ENCODE measurements around the gene PJA1.

The PJA1 gene

GRCh38 chrX:69170319-69170718 is 5.1 kb upstream of the PJA1 start:
- no peak for DNase-seq

DNA sequence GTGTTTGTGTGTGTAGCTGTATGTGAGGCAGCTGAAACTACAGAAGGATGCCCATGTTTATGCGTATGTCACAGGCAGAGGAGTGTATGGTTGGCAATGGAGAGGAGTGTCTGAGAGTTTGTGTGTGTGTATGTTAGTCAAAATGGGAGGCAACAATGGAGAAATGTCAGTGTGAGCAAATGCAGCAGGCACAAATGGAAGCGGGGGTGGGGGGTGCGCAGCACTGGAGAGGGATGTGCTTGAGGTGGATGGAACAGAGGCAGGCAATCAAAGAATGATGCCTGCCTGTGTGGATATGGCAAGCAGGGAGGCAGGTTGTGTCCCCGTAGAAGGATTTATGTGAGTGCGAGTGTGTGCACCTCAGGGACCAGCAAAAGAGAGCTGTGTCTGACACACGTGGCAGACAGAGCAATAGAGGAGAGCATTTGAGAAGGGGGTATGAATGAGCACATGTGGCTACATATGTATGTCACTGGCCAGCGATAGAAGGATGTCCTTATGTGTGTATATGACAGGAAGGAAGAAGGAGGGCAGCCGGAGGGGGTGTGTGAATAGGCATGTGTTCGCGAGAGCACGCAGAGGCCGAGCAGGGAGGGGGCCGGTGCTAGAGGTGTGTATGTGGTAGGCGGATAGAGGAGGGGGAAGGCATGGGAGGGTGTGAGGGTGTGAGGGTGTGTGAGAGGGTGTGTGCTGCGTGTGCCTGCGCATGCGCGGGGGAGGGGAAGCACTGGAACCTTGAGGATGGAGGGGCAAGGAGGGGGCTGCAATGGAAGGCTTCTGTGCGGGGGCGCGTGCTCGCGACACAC is 1.1 kb downstream of the PJA1 start:
- DNase-seq = peak; percentile 67

DNA sequence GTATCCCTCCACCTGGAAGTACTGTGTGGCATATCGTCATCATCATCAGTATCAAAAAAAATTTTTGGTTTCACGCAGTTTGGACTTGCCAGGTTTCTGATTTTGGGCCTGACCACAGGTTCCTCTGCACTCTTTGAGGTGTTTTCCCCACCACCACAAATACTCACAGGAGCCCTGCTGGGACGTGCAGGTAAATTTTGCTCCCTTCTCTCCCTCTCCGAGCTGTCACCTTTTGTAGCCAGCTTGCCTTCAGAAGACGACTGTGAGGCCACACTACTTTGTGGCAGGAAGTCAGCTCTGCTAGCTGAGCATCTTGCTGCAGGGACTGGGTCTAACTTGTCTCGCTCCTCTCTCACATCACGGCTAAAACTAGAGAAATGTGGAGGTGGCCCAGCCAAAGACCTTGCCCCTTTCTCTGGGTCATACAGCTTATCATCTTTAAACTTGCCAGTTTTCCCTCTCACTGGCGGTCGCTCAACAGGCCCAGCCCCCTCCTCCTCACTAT is 2.8 kb downstream of the PJA1 start:
- no peak for DNase-seq

DNA sequence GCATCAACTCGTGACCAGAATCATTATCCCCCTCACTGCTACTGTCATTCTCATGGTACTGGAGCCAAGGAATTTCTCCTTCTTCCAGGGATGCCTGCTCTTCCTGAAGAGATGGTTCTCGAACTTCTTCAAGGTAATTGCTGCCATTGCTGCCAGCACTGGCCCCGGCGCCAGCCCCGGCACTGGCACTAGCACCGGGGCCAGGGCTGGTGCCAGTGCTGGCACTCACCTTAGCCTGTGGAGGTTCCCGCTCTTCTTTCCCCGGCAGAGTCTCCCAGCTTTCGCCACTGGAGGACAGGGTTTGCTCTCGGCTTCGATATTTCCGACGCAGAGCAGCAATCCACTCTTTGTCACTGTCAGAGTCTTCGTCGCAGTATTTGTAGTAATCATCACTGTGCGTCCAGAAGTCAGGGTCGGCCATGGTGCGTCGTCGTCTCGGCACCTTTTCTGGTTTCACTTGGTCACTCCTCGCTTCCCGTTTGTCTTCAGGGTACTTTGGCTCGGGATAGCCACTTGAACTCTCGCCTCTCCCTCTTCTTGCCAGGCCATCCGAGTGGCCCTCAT is 3.4 kb downstream of the PJA1 start:
- DNase-seq = no peak

DNA sequence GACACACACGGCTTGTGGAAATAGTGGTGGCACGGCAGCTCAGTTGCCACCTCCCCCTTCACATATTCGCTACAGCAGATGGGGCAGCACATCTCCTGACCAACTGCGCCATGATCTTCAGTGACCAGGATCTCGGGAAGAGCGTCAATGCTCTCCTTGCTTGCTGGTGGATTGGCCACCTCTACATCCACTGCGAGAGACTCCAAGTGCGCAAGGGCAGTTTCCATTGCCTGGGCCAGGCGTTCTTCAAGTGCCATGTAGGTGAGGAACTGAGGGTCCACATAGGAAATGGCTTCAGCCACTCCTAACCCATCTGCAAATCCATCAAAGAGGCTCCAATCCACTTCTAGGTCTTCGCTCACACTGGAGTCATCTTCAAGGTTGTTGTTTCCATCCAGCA is 3.9 kb downstream of the PJA1 start:
- no peak for DNase-seq

- peak; percentile 4 for DNase-seq
Measured at GRCh38 chrX:69158166-69158980, 6.9 kb downstream of the PJA1 start.

DNA sequence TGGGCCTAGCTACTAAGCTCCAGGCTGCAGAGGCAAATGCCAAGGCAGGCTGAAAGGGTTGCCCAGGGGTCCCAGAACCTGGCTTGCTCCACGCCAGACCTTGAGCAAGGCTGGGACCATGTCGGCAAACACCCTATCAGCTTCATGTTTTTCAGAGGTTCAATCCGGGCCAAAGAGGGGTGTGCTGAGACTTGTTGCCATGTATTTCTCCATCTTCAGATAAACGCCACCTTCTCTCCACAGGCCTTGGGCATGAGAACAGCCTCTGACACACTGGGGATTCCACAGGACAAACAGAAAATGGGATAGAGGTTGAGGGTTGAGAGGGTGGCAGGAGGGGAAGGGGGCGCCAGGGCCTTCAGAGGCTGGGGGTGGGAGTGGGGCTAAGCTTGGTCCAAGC is 8.6 kb downstream of the PJA1 start:
- DNase-seq = no peak

DNA sequence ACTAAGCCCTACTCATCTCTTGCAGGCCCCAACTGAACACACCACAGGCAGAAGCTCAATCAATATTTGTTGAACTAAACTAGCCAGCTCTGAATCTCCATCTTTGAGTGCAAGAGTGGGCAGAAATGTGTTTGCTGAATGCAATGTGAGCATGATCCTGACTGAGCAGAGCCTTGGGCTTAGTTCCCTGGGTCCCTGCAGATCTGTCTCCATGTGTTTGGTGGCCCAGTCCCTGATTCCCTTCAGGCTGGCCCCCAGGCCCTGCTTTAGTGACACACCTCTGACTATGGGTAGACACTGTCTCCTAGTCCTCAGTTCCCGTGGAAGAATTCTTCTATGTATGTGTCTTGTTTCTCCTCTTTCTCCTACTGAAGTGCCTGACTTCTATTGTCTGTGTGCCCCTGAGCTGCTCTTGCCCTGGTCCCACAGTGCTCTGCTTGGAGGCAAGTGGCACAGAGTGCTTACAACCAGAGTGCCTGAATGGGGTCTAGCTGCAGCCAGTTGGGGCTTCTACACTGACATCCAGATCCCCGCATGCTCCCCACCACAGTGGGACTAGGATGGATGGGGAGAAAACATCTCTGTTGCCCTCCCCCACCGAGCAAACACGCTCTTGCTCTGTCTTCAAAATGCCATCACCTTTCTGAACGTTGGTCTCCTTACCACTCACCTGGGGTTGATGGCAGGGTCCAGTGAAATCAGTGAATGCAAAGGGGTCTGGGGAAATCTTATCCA is 9.3 kb downstream of the PJA1 start:
- no peak for DNase-seq

- no peak for DNase-seq
Measured at GRCh38 chrX:69154051-69154450, 11.2 kb downstream of the PJA1 start.

- DNase-seq = no peak
Measured at GRCh38 chrX:69153060-69153730, 12.1 kb downstream of the PJA1 start.

GRCh38 chrX:69152417-69152841 is 12.8 kb downstream of the PJA1 start:
- no peak for DNase-seq

- no peak for DNase-seq
Measured at GRCh38 chrX:69151866-69152284, 13.4 kb downstream of the PJA1 start.

GRCh38 chrX:69150281-69150960 is 14.8 kb downstream of the PJA1 start:
- DNase-seq = no peak

- no peak for DNase-seq
Measured at GRCh38 chrX:69149466-69150280, 15.6 kb downstream of the PJA1 start.

DNA sequence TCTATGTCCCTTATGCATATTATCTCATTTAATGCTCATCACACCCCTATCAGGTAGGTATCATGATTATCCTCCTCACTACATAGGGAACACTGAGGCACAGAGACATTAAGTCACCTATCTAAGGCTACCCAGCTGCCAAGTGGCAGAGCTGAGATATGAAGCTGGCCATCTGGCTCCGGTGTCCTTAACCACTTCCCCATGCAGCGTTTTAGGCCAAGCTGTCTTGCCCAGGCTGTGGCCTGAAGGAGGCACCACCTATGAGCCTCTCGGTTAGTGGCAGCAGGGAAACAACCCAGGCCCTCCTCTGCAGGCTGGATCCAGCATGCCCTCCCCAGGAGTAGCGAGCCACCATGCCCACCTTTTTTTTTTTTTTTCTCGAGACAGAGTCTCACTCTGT is 16.3 kb downstream of the PJA1 start:
- no peak for DNase-seq

- no peak for DNase-seq
Measured at GRCh38 chrX:69146739-69147138, 18.5 kb downstream of the PJA1 start.

DNA sequence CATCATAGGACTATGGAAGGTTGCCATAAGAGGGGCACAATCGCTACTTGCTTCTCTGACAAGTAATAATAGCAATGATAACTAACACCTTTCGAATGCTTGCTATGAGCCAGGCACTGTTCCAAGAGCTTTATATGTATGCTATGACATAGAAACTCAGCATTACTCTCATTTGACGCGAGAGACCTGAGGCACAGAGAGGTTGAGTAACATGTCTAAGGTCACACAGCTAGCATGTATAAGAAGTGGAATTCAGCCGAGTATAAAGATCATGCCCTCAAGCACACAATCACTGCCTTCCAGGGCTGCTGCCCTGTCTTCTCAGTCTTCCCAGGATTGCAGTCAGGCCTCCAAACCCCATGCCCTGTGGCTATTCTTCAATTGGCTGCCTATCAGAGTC is 19.5 kb downstream of the PJA1 start:
- no peak for DNase-seq

- no peak for DNase-seq
Measured at GRCh38 chrX:69144838-69145680, 20.2 kb downstream of the PJA1 start.

- DNase-seq = no peak
Measured at GRCh38 chrX:69143530-69143929, 21.7 kb downstream of the PJA1 start.

Measured in CD4-positive, alpha-beta T cell treated with Interleukin-4 for 4 hours (primary cell).